K562 (cell line): ENCODE results near the gene LMNA.
"Not testable (repeated sequence)": the region's sequence is repeated elsewhere in the genome, so short reads cannot be mapped to it uniquely, and the experiment has no call there.

Experiments
- SNRNP70 ChIP-seq: fragments of 200-400 bp; formaldehyde crosslinking; optimal IDR thresholded peaks from 2 replicates; pipeline ENCODE3; 2017; ENCODE audit warnings: low read depth, low read length
- ZNF121 ChIP-seq: sonication (generic); formaldehyde crosslinking; conservative IDR thresholded peaks from 2 replicates; pipeline ENCODE4 v1.8.0; 2022; ENCODE audit warnings: missing genetic modification reagents
- TF ChIP-seq, protein P1 (sequence below): fragments of 450-650 bp; IDR thresholded peaks from 2 replicates; pipeline ENCODE4 v1.6.1; 2018; ENCODE audit not compliant: partially characterized antibody

DNA sequence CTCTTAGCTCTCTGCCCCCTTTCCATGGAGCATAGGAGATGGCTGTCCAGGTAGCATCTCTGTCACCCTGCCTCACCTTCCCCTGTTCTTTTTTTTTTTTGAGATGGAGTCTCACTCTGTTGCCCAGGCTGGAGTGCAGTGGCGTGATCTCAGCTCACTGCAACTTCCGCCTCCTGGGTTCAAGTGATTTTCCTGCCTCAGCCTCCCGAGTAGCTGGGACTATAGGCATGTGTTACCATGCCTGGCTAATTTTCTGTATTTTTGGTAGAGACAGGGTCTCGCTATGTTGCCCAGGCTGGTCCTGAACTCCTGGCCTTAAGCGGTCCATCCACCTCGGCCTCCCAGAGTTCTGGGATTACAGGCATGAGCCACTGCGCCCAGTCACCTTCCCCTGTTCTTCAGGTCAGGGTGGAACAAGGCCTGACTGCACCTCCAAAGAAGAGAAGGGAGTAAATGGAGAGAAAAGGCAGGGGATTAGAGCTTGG lies 43.1 kb upstream of the LMNA start:
- TF ChIP-seq, protein P1, sequence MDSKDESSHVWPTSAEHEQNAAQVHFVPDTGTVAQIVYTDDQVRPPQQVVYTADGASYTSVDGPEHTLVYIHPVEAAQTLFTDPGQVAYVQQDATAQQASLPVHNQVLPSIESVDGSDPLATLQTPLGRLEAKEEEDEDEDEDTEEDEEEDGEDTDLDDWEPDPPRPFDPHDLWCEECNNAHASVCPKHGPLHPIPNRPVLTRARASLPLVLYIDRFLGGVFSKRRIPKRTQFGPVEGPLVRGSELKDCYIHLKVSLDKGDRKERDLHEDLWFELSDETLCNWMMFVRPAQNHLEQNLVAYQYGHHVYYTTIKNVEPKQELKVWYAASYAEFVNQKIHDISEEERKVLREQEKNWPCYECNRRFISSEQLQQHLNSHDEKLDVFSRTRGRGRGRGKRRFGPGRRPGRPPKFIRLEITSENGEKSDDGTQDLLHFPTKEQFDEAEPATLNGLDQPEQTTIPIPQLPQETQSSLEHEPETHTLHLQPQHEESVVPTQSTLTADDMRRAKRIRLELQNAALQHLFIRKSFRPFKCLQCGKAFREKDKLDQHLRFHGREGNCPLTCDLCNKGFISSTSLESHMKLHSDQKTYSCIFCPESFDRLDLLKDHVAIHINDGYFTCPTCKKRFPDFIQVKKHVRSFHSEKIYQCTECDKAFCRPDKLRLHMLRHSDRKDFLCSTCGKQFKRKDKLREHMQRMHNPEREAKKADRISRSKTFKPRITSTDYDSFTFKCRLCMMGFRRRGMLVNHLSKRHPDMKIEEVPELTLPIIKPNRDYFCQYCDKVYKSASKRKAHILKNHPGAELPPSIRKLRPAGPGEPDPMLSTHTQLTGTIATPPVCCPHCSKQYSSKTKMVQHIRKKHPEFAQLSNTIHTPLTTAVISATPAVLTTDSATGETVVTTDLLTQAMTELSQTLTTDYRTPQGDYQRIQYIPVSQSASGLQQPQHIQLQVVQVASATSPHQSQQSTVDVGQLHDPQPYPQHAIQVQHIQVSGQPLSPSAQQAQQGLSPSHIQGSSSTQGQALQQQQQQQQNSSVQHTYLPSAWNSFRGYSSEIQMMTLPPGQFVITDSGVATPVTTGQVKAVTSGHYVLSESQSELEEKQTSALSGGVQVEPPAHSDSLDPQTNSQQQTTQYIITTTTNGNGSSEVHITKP: not testable (repeated sequence)
- not testable (repeated sequence) for TF ChIP-seq SNRNP70; ZNF121 (CRISPR knock-in tag)
